ENCODE data around the gene PAPOLA. TPM values are rescaled to one million over a fixed set of nuclear protein-coding genes. Genes with fewer than 3 reads are reported as not detected.
A peak's percentile ranks its signal among the peaks of the same experiment; 100 is the strongest.

PAPOLA gene
- total and polyA plus RNA-seq, 9 of the 15 experiments (the other 6 are each of a cell fraction or from before 2014, with no cell fraction given) = 51.1 to 199 (median 95.8) TPM

DNA sequence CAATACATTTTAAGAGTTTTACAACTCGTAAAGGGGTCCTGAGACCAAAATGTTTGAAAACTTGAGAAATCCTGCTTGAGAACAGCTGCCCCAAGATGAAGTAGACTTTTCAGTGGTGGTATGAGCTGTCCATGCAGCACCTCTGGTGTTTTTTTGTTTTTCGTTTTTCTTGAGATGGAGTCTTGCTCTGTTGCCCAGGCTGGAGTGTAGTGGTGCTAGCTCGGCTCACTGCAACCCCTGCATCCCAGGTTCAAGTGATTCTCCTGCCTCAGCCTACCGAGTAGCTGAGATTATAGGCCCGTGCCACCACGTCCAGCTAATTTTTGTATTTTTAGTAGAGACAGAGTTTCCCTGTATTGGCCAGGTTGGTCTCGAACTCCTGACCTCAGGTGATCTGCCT is 5.5 kb downstream of the PAPOLA start:
- H3K27ac ChIP-seq (ENCODE audit: extremely low read depth, low read depth, low read length) = no peak overlapping the region

DNA sequence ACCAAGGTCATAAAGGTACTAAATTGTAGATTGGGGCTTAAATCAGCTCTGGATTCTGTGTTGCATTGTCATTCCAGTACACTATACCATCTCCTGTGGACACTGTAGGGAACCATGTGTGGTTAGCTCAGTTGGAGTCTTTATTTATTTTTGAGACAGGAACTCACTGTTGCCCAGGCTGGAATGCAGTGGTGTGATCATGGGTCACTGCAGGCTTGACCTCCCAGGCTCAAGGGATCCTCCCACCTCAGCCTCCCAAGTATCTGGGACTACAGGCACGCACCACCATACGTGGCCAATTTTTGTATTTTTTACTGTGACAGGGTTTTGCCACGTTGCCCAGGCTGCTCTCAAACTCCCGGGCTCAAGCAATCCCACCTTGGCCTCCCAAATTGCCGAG is 6.7 kb downstream of the PAPOLA start:
- H3K9me1 ChIP-seq (ENCODE audit: control insufficient read depth, insufficient read depth, low read length) = no peaks in the 10 kb centered on the region
- no peaks in the 10 kb centered on the region for H3K9me3 ChIP-seq (replicated peaks; ENCODE audit: control insufficient read depth, insufficient read depth, low read depth, low read length)
- no peak overlapping the region for H3K4me2 ChIP-seq (ENCODE audit: insufficient read depth, low read length)
- FAIRE-seq (no peak), DNase-seq (ENCODE audit: extremely low read depth in 1 of 4, low spot score in 3 of 4) (peak in 1 of 4 experiments; percentile 12), ATAC-seq (peak; percentile 53)
- TF ChIP-seq ARHGAP35 (IDR thresholded peaks at IDR 0.05; ENCODE audit: partially characterized antibody) (no peak), TEAD1 (CRISPR knock-in tag; IDR thresholded peaks at IDR 0.05) (peak in 1 of 2 experiments; percentile 25; a peak in 1 of 4 replicates)
- WGBS (ENCODE audit: insufficient coverage, low coverage, missing lambda C conversion rate) = 75% methylated on average over 5 of the region's 5 CpGs
- no TSS peak for BruUV-seq (replicated peaks)
- no peak overlapping the region for H3K27ac ChIP-seq (ENCODE audit: extremely low read depth, low read depth, low read length)
- ChIA-PET CTCF (ENCODE audit: low intra/inter-chr PET ratio) (no interaction called here), POLR2A (interaction anchor here (0.6 kb wide), 1 partner anchor 263 kb away, joined by 4 read pairs; no protein-coding TSS in a partner anchor)
- in situ Hi-C loops (cut with MboI) (no loop called here), intact Hi-C loops (cut with micrococcal nuclease) (no loop called here)
- H3K9ac ChIP-seq (ENCODE audit: insufficient read depth in 1 of 2, low read depth in 2 of 2, low read length in 2 of 2) = no peak overlapping the region
- no peaks in the 10 kb centered on the region for H3K27me3 ChIP-seq (ENCODE audit: control insufficient read depth in 2 of 2, insufficient read depth in 2 of 2, low read length in 2 of 2)
- no peak overlapping the region for H3K4me3 ChIP-seq
- H3K79me2 ChIP-seq (ENCODE audit: control insufficient read depth, insufficient read depth, low read length) = peaks cover 99% of the 10 kb centered on the region
- no peak overlapping the region for H2AFZ ChIP-seq (ENCODE audit: low read depth, low read length)
- peaks cover 36% of the 10 kb centered on the region for H4K20me1 ChIP-seq (replicated peaks; ENCODE audit: control insufficient read depth, insufficient read depth, low read length)
- peaks cover 3 to 7% of the 10 kb centered on the region in 2 experiments; a peak in 3 of 5 replicates for H3K4me1 ChIP-seq (replicated peaks in 1 of 2; ENCODE audit: control insufficient read depth in 2 of 2, insufficient read depth in 2 of 2, low read length in 2 of 2)
- peaks cover 27% of the 10 kb centered on the region for H3K36me3 ChIP-seq (ENCODE audit: control insufficient read depth, insufficient read depth, low read length)

More for the DNA sequence above, 5.5 kb downstream of the PAPOLA start:
- no peak overlapping the region for H3K4me3 ChIP-seq
- no peak overlapping the region for H3K4me2 ChIP-seq (ENCODE audit: insufficient read depth, low read length)
- peaks cover 28% of the 10 kb centered on the region for H3K36me3 ChIP-seq (ENCODE audit: control insufficient read depth, insufficient read depth, low read length)
- ATAC-seq (no peak), DNase-seq (ENCODE audit: extremely low read depth in 1 of 4, low spot score in 3 of 4) (no peak), FAIRE-seq (no peak)
- intact Hi-C loops (cut with micrococcal nuclease) = no loop called here
- in situ Hi-C loops (cut with MboI) = no loop called here
- H3K9me3 ChIP-seq (replicated peaks; ENCODE audit: control insufficient read depth, insufficient read depth, low read depth, low read length) = no peaks in the 10 kb centered on the region
- ChIA-PET POLR2A (no interaction called here), CTCF (ENCODE audit: low intra/inter-chr PET ratio) (no interaction called here)
- H4K20me1 ChIP-seq (replicated peaks; ENCODE audit: control insufficient read depth, insufficient read depth, low read length) = peaks cover 26% of the 10 kb centered on the region
- H3K79me2 ChIP-seq (ENCODE audit: control insufficient read depth, insufficient read depth, low read length) = peaks cover 99% of the 10 kb centered on the region
- no peaks in the 10 kb centered on the region for H3K27me3 ChIP-seq (ENCODE audit: control insufficient read depth in 2 of 2, insufficient read depth in 2 of 2, low read length in 2 of 2)
- BruUV-seq (replicated peaks) = no TSS peak
- WGBS (ENCODE audit: insufficient coverage, low coverage, missing lambda C conversion rate) = 92% methylated on average over 7 of the region's 7 CpGs
- TF ChIP-seq CBX5 (IDR thresholded peaks at IDR 0.05; ENCODE audit: borderline replicate concordance, low read depth) (no peak), ZNF41 (CRISPR knock-in tag; conservative IDR thresholded peaks at IDR 0.05) (no peak), ZNF121 (CRISPR knock-in tag; conservative IDR thresholded peaks at IDR 0.05) (peak; percentile 61), ZNF316 (IDR thresholded peaks at IDR 0.05) (no peak), EWSR1 (IDR thresholded peaks at IDR 0.05; ENCODE audit: borderline replicate concordance, low read depth, partially characterized antibody) (no peak), ZNF174 (CRISPR knock-in tag; IDR thresholded peaks at IDR 0.05) (no peak)
- peaks cover 3 to 7% of the 10 kb centered on the region in 2 experiments; a peak in 3 of 5 replicates for H3K4me1 ChIP-seq (replicated peaks in 1 of 2; ENCODE audit: control insufficient read depth in 2 of 2, insufficient read depth in 2 of 2, low read length in 2 of 2)
- H3K9me1 ChIP-seq (ENCODE audit: control insufficient read depth, insufficient read depth, low read length) = no peaks in the 10 kb centered on the region
- H3K9ac ChIP-seq (ENCODE audit: insufficient read depth in 1 of 2, low read depth in 2 of 2, low read length in 2 of 2) = 0 out of 4 replicates have a peak overlapping the region, but pooled peaks of 1 of the 2 experiments have one; percentile 21
- no peak overlapping the region for H2AFZ ChIP-seq (ENCODE audit: low read depth, low read length)

Measured in K562 (cell line).